ENCODE results near the gene DSTYK.

Gene DSTYK

DNA sequence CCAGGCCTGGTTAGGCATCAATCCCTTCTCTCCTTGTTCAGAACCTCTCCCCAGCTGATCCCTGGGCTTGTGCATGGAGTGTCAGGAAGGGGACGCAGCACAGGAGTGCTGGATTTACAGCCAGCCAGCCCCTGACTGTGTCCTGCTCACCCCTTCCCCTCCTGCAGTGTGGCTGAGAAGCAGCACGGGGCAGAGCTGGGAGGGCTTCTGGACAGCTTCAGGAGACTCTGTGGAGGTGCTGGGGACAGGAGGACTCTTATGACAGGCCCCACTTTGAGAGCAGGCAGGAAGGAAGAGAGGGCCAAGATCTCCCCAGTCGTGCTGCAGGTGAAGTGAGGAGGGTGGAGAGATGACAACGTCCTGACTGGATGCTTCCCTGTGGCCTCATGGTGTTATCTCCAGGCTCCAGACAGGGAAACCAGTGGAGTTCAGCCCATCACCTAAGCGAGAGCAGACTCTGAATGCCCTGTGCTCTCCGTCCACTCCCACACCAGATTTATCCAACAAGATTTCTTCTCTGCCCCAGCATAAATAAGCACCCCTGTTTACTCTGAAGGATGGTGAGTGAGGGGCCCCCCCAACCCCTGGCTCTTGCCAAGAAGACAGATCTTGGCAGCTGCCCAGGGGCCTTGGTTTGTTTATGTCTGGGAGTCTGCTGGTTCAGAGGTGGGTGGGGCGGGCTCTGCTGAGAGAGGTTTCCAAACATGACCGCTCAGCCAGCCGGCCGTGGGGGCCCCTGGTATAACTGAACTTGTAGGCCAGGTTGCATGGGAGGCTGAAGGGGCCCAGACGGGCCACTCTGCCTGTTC lies 37.5 kb upstream of the DSTYK start:
- no peaks in the 10 kb centered on the region for H3K27me3 ChIP-seq (ENCODE audit: insufficient read depth, low read length)
- H3K9ac ChIP-seq (ENCODE audit: low read depth, low read length) = no peak overlapping the region
- H3K27ac ChIP-seq (ENCODE audit: low read length) = no peak overlapping the region
- no peaks in the 10 kb centered on the region for H3K36me3 ChIP-seq (ENCODE audit: insufficient read depth, low read depth, low read length)
- H3K4me1 ChIP-seq (ENCODE audit: insufficient read depth, low read length) = no peaks in the 10 kb centered on the region; the same call in 1 of the 2 replicates
- no peaks in the 10 kb centered on the region for H3K9me3 ChIP-seq (ENCODE audit: insufficient read depth, low read depth, low read length)
- H3K4me3 ChIP-seq (ENCODE audit: low read length) = no peak overlapping the region

DNA sequence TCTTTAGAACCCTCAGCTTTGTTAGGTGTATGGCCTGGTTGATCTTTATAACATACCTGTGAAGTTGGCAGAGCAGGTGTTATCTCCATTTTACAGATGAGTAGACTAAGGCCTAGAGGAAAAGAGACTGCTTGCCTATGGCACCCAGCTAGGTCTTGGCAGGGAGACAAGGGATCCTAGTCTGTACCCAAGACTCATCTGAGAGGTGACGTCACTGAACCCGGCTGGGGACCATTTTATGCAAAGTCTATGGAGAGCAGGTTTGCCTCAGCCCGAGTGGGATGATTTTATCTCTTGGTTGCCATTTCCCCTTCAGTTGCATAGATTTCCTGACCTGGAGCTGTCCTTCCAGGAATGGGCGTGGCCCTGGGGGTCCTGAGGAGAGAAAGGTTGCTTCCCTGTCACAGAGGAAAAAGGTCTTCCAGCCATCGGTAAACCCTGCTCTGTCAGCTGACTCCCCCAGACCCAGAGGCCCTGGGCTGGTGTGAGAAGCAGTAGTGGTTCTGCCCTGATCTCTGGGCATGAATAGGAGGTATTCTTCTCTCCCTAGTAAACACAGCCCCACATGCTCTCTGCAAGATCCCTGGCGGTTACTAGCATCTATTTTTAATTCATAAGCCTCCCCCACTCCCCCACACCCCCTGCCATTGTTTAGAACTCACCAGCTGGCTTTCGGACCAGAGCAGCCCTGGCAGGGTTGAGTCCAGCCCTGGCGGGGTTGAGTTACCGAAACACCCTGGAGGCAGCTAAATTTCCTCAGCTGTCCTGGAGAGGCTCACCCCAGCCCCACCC lies 35.8 kb upstream of the DSTYK start:
- H3K4me1 ChIP-seq (ENCODE audit: insufficient read depth, low read length) = no peaks in the 10 kb centered on the region; the same call in 1 of the 2 replicates
- no peak overlapping the region for H3K9ac ChIP-seq (ENCODE audit: low read depth, low read length)
- no peak overlapping the region for H3K27ac ChIP-seq (ENCODE audit: low read length)
- no peaks in the 10 kb centered on the region for H3K27me3 ChIP-seq (ENCODE audit: insufficient read depth, low read length)
- no peaks in the 10 kb centered on the region; the same call in 1 of the 2 replicates for H3K36me3 ChIP-seq (ENCODE audit: insufficient read depth, low read depth, low read length)
- H3K9me3 ChIP-seq (ENCODE audit: insufficient read depth, low read depth, low read length) = no peaks in the 10 kb centered on the region
- H3K4me3 ChIP-seq (ENCODE audit: low read length) = no peak overlapping the region

DNA sequence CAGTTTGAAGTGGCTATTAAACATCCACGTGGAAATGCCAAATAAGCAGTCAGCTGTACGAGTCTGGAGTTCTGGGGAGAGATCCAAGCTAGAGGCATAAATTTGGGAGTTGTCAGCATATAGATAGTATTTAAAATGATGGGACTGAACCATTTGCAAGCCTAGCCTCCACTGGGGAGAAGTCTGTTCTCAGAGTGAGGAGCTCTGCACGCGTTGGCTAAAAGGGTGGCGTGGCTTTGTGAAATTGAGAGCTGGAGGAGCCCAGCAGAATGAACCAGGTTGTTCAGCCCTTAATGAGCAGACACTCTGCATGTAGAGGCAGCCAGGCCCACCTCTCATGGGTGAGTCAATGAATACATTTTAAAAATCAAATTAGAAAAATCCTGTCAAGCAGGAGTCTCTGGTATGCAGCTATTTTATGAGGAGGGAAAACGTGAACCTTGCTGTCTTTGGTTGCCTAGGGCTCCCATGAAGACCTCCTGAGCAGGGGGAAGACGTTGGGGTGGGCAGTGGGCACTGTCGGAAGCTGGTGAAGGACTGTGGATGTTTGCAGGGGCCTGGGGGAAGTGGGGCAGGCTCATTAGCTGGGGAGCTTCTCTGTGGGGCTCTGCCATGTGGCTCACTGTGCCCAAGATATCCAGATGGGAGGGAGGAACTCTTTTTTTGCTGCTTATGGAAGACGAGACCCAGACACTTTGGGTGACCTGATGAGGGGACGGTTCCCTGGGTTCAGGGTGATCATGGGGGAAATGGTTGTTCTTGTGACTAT lies 35.0 kb upstream of the DSTYK start:
- Histone ChIP-seq H3K27me3 (ENCODE audit: insufficient read depth, low read length) (no peaks in the 10 kb centered on the region), H3K9me3 (ENCODE audit: insufficient read depth, low read depth, low read length) (no peaks in the 10 kb centered on the region), H3K4me3 (ENCODE audit: low read length) (no peak overlapping the region), H3K4me1 (ENCODE audit: insufficient read depth, low read length) (no peaks in the 10 kb centered on the region; the same call in 1 of the 2 replicates), H3K9ac (ENCODE audit: low read depth, low read length) (no peak overlapping the region), H3K27ac (ENCODE audit: low read length) (no peak overlapping the region), H3K36me3 (ENCODE audit: insufficient read depth, low read depth, low read length) (no peaks in the 10 kb centered on the region; the same call in 1 of the 2 replicates)

DNA sequence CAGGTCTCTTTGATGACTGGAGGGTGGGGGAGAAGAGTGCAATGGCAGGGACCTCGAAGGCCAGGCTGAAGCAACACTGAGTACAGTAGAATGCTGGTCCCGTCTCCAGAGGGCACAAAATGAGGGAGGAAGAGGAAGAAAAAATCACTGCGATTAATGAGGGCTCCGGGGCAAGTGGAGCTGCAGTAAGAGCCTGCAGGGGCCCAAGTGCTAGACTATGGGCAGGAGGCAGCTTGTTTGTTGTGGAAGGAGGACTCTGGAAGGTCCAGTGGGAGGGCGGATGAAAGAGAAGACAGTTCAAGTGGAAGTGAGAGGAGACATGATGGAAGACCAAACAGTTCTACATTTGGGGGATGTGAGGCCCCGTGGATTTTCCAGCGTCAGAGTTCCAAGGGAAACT lies 33.6 kb upstream of the DSTYK start:
- Histone ChIP-seq H3K4me3 (ENCODE audit: low read length) (no peak overlapping the region), H3K9me3 (ENCODE audit: insufficient read depth, low read depth, low read length) (no peaks in the 10 kb centered on the region), H3K4me1 (ENCODE audit: insufficient read depth, low read length) (no peaks in the 10 kb centered on the region; the same call in 1 of the 2 replicates), H3K36me3 (ENCODE audit: insufficient read depth, low read depth, low read length) (no peaks in the 10 kb centered on the region; the same call in 1 of the 2 replicates), H3K27ac (ENCODE audit: low read length) (no peak overlapping the region), H3K27me3 (ENCODE audit: insufficient read depth, low read length) (no peaks in the 10 kb centered on the region), H3K9ac (ENCODE audit: low read depth, low read length) (no peak overlapping the region)

DNA sequence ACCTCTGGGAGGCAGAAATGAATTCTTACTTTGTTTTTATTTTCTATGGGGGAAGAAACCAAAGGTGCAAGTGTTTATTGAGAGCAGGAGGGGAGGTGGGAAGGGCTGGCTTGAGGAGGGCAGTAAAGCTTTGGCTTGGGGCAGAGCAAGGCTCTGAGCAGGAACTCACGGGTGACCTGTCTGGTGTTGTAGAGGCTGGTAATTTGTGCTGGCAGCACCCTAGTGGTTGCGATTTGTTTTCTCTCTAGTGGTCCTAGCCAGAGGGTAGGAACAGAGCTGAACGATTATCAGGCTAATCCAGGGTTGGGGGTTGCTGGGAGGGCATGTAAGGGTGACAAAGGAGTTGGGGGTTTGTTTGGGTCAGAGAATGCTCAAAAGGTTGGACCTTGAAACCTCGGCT lies 32.9 kb upstream of the DSTYK start:
- Histone ChIP-seq H3K36me3 (ENCODE audit: insufficient read depth, low read depth, low read length) (no peaks in the 10 kb centered on the region; the same call in 1 of the 2 replicates), H3K9me3 (ENCODE audit: insufficient read depth, low read depth, low read length) (no peaks in the 10 kb centered on the region), H3K4me3 (ENCODE audit: low read length) (no peak overlapping the region), H3K9ac (ENCODE audit: low read depth, low read length) (no peak overlapping the region), H3K27ac (ENCODE audit: low read length) (no peak overlapping the region), H3K27me3 (ENCODE audit: insufficient read depth, low read length) (no peaks in the 10 kb centered on the region), H3K4me1 (ENCODE audit: insufficient read depth, low read length) (no peaks in the 10 kb centered on the region; the same call in 1 of the 2 replicates)

DNA sequence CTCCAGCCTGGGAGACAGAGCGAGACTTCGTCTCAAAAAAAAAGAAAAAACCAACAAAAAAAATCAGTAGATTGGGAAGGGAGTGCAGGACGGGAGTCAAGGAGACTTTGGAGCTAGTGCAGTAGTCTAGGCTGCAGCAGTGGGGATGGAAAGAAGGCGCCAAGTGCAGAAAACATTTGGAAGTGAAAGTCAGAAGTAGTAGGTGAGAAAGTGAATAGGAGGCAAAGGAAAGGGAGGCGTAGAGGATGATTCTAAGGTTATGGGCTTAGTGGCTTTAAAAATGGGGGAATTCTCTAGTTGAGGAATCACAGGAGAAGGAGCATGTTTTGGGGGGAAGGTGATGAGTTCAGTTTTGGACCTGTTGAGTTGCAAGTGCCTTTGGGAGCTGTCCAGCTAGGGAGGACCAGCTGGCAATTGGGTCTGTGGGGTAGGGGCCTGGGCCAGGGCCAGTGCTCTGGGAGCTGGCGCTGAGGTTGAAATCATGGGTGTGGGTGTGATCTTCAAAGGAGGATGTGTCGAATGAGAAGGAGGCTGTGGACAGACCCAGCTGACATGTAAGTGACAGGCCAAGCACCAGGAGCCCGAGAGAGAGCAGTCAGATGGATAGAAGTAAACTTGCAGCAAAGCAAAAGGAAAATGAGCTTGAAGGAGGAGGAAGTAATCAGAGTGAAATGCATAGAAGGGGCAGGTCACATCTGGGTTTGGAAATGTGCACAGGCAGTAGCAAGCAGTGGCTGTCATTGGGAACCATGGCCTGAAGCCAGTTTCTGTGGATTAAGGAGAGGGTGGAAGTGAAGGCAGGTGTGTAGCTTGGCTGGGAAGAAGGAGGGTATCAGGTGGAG lies 32.1 kb upstream of the DSTYK start:
- Histone ChIP-seq H3K4me1 (ENCODE audit: insufficient read depth, low read length) (no peaks in the 10 kb centered on the region; the same call in 1 of the 2 replicates), H3K36me3 (ENCODE audit: insufficient read depth, low read depth, low read length) (no peaks in the 10 kb centered on the region; the same call in 1 of the 2 replicates), H3K4me3 (ENCODE audit: low read length) (no peak overlapping the region), H3K27ac (ENCODE audit: low read length) (no peak overlapping the region), H3K27me3 (ENCODE audit: insufficient read depth, low read length) (no peaks in the 10 kb centered on the region), H3K9me3 (ENCODE audit: insufficient read depth, low read depth, low read length) (no peaks in the 10 kb centered on the region), H3K9ac (ENCODE audit: low read depth, low read length) (no peak overlapping the region)

DNA sequence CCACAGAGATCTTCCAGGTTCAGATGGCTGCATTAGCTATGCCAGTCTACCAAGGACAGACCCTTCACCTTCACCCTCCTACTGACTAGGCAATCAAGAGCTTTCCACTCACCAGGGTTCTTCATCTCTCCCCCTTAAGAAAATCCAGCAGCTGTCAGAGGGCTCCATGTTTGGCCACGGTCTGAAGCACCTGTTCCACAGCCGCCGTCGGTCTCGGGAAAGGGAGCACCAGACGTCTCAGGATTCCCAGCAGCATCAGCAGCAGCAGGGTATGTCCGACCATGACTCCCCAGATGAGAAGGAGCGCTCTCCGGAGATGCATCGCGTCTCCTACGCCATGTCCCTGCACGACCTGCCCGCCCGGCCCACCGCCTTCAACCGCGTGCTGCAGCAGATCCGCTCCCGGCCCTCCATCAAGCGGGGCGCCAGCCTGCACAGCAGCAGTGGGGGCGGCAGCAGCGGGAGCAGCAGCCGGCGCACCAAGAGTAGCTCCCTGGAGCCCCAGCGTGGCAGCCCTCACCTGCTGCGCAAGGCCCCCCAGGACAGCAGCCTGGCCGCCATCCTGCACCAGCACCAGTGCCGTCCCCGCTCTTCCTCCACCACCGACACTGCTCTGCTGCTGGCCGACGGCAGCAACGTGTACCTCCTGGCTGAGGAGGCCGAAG lies 30.0 kb upstream of the DSTYK start:
- H3K9me3 ChIP-seq (ENCODE audit: insufficient read depth, low read depth, low read length) = no peaks in the 10 kb centered on the region
- no peaks in the 10 kb centered on the region; the same call in 1 of the 2 replicates for H3K36me3 ChIP-seq (ENCODE audit: insufficient read depth, low read depth, low read length)
- no peak overlapping the region for H3K4me3 ChIP-seq (ENCODE audit: low read length)
- no peak overlapping the region for H3K9ac ChIP-seq (ENCODE audit: low read depth, low read length)
- H3K27ac ChIP-seq (ENCODE audit: low read length) = no peak overlapping the region
- no peaks in the 10 kb centered on the region for H3K27me3 ChIP-seq (ENCODE audit: insufficient read depth, low read length)
- no peaks in the 10 kb centered on the region for H3K4me1 ChIP-seq (ENCODE audit: insufficient read depth, low read length)

DNA sequence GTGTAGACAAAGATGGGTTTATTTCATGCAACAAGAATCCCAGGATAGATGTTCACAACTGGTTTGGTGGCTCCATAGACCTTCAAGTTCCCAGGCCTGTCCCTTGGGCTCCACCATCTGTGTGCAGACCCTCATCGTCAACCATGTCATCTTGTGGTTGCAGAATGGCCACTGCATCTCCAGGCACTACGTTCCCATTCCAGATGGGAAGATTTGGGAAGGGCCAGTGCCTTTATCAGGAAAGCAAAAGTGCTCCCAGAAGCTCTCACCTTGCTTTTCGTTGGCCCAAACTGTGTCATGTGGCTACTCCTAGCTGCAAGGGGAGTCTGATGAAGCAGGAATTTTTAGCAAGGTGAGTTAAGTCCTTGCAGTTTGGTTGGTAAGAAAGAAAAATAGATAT lies 29.1 kb upstream of the DSTYK start:
- Histone ChIP-seq H3K36me3 (ENCODE audit: insufficient read depth, low read depth, low read length) (no peaks in the 10 kb centered on the region; the same call in 1 of the 2 replicates), H3K4me3 (ENCODE audit: low read length) (no peak overlapping the region), H3K9ac (ENCODE audit: low read depth, low read length) (no peak overlapping the region), H3K4me1 (ENCODE audit: insufficient read depth, low read length) (no peaks in the 10 kb centered on the region), H3K27me3 (ENCODE audit: insufficient read depth, low read length) (no peaks in the 10 kb centered on the region), H3K27ac (ENCODE audit: low read length) (no peak overlapping the region), H3K9me3 (ENCODE audit: insufficient read depth, low read depth, low read length) (no peaks in the 10 kb centered on the region)

DNA sequence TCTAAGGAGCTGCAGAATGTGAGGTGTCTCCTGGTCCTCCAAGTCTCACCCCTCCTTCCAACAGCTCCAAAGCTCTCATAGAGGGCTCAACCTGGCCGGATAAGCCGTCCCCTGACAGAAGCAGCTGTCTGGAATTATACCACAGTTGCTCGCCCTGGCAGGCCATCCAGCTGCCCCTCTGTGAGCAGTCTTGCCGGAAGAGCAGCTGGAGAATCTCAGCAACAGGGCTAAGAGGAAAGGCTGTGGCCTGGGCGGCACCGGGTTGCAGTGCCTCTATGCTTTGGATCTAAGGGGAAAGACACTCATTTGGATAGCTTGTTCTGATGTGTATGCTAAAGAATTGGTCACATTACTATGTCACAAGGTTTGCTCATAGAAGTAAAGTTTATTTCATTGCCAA lies 28.6 kb upstream of the DSTYK start:
- Histone ChIP-seq H3K9me3 (ENCODE audit: insufficient read depth, low read depth, low read length) (no peaks in the 10 kb centered on the region), H3K27me3 (ENCODE audit: insufficient read depth, low read length) (no peaks in the 10 kb centered on the region), H3K4me3 (ENCODE audit: low read length) (no peak overlapping the region), H3K36me3 (ENCODE audit: insufficient read depth, low read depth, low read length) (no peaks in the 10 kb centered on the region; the same call in 1 of the 2 replicates), H3K27ac (ENCODE audit: low read length) (no peak overlapping the region), H3K9ac (ENCODE audit: low read depth, low read length) (no peak overlapping the region), H3K4me1 (ENCODE audit: insufficient read depth, low read length) (no peaks in the 10 kb centered on the region)

DNA sequence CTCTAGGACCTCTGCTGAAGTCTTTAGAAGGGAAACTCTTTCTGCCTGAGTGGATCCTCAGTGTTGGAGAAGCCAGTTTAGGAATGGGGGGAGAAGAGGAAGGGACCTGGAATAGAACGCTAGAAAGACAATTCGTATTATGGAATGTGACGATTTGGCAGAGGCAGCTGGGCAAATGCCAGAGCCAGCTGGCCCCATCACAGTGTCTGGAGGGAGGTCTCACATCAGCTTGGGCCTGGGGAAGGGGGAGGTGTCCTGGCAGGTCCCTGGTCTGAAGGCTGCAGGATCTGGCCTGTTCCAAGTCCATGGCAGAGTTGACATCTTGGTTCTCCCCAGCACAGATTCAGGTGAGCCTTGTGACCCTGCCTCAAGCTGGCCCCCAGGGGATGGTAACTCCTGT lies 27.6 kb upstream of the DSTYK start:
- Histone ChIP-seq H3K27ac (ENCODE audit: low read length) (no peak overlapping the region), H3K9me3 (ENCODE audit: insufficient read depth, low read depth, low read length) (no peaks in the 10 kb centered on the region), H3K36me3 (ENCODE audit: insufficient read depth, low read depth, low read length) (no peaks in the 10 kb centered on the region; the same call in 1 of the 2 replicates), H3K4me1 (ENCODE audit: insufficient read depth, low read length) (no peaks in the 10 kb centered on the region), H3K27me3 (ENCODE audit: insufficient read depth, low read length) (no peaks in the 10 kb centered on the region), H3K9ac (ENCODE audit: low read depth, low read length) (no peak overlapping the region), H3K4me3 (ENCODE audit: low read length) (no peak overlapping the region)

Measured in iPS-20b (cell line).